ENCODE results near the gene PIGQ.
"Not testable (repeated sequence)": the region's sequence is repeated elsewhere in the genome, so short reads cannot be mapped to it uniquely, and the experiment has no call there.

Gene PIGQ

DNA sequence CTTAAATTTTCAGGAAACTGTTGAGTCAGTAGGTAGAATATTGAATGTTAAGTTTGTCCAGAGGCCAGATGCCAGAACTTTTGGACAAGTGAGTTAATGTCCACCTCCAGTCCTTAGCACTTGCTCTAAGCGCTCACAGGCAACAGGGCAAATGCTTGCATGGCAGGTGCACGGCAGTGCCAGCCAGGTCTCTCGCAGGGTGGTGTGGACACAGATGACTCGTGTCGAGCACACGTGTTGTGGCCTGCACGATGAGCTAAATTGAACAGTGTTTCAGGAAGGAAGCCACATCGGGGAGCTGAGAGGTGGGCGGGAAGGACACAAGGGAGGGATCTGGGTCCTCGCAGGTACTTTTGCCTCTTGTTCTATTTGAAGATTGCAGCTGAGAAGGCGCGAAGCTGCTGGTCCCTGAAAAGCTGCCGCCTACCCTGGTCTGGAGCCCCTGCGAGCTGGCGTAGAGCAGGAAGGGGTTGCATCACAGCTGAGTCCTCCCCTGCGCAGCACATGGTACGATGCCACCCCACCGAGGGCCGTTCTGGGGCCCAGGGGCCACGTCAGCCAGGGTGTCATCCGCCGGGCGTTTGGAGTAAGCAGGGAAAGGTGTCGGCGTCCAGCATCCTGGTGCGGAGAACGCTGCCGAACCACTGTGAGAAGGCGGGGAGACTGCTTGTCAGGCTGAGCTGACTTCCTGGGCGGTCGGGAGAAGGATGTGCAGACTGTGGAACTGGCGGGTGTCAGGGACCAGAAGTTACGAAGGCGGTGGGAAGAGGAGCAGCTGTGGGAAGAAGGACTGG lies 26.4 kb downstream of the PIGQ start:
- peak; percentile 61 for DNase-seq (ENCODE audit: low spot score)
- Histone ChIP-seq H3K36me3 (ENCODE audit: low read depth) (0 out of 2 replicates have a peak, but pooled peaks cover 3% of the 10 kb centered on the region), H3K27me3 (ENCODE audit: insufficient read depth, poor library complexity, severe bottlenecking) (no peaks in the 10 kb centered on the region), H3K4me3 (ENCODE audit: severe bottlenecking) (no peak overlapping the region), H3K4me1 (ENCODE audit: insufficient read depth, poor library complexity, severe bottlenecking) (peaks cover 27% of the 10 kb centered on the region), H3K9me3 (ENCODE audit: severe bottlenecking) (no peaks in the 10 kb centered on the region), H3K27ac (ENCODE audit: poor library complexity, severe bottlenecking) (no peak overlapping the region)
- no peak for TF ChIP-seq CTCF (IDR thresholded peaks at IDR 0.05; ENCODE audit: poor library complexity, severe bottlenecking)
- no peak for ATAC-seq (ENCODE audit: low read depth)

DNA sequence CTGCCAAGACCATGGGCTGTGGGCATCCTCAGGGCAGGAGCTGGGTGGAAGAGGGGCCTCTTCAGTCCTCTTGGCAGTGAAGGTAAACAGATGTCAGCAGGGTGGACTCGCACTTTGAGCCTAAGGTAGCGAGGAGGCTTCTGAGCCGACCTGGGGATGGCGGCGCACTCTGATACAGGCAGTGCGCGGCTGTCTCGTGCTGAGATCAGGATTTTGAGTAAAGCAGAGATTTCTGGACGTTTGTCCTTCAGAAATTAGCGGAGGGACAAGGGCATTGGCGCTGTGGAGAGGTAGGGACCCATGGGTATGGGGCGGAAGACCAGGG lies 26.9 kb downstream of the PIGQ start:
- ATAC-seq (ENCODE audit: low read depth) (no peak), DNase-seq (ENCODE audit: low spot score) (no peak)
- Histone ChIP-seq H3K36me3 (ENCODE audit: low read depth) (0 out of 2 replicates have a peak, but pooled peaks cover 3% of the 10 kb centered on the region), H3K27me3 (ENCODE audit: insufficient read depth, poor library complexity, severe bottlenecking) (no peaks in the 10 kb centered on the region), H3K4me1 (ENCODE audit: insufficient read depth, poor library complexity, severe bottlenecking) (peaks cover 25% of the 10 kb centered on the region), H3K4me3 (ENCODE audit: severe bottlenecking) (no peak overlapping the region), H3K27ac (ENCODE audit: poor library complexity, severe bottlenecking) (no peak overlapping the region), H3K9me3 (ENCODE audit: severe bottlenecking) (peaks cover 2% of the 10 kb centered on the region)
- TF ChIP-seq CTCF (IDR thresholded peaks at IDR 0.05; ENCODE audit: poor library complexity, severe bottlenecking), result no peak

DNA sequence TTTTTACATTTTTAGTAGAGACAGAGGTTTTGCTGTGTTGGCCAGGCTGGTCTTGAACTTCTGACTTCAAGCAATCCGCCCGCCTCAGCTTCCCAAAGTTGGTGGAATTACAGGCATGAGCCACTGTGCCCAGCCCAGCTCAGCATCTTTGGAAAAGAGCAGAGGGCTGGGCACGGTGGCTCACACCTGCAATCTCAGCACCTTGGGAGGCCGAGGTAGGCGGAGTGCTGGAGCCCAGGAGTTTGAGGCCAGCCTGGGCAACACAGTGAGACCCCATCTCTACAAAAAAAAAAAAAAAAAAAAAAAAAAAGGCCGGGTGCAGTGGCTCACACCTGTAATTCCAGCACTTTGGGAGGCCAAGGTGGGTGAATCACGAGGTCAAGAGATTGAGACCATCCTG lies 27.9 kb downstream of the PIGQ start:
- not testable (repeated sequence) for H3K36me3 ChIP-seq (ENCODE audit: low read depth); H3K9me3 ChIP-seq (ENCODE audit: severe bottlenecking); H3K27me3 ChIP-seq (ENCODE audit: insufficient read depth, poor library complexity, severe bottlenecking); DNase-seq (ENCODE audit: low spot score); H3K4me3 ChIP-seq (ENCODE audit: severe bottlenecking); ATAC-seq (ENCODE audit: low read depth); H3K27ac ChIP-seq (ENCODE audit: poor library complexity, severe bottlenecking)
- H3K4me1 ChIP-seq (ENCODE audit: insufficient read depth, poor library complexity, severe bottlenecking), result peaks cover 18% of the 10 kb centered on the region

DNA sequence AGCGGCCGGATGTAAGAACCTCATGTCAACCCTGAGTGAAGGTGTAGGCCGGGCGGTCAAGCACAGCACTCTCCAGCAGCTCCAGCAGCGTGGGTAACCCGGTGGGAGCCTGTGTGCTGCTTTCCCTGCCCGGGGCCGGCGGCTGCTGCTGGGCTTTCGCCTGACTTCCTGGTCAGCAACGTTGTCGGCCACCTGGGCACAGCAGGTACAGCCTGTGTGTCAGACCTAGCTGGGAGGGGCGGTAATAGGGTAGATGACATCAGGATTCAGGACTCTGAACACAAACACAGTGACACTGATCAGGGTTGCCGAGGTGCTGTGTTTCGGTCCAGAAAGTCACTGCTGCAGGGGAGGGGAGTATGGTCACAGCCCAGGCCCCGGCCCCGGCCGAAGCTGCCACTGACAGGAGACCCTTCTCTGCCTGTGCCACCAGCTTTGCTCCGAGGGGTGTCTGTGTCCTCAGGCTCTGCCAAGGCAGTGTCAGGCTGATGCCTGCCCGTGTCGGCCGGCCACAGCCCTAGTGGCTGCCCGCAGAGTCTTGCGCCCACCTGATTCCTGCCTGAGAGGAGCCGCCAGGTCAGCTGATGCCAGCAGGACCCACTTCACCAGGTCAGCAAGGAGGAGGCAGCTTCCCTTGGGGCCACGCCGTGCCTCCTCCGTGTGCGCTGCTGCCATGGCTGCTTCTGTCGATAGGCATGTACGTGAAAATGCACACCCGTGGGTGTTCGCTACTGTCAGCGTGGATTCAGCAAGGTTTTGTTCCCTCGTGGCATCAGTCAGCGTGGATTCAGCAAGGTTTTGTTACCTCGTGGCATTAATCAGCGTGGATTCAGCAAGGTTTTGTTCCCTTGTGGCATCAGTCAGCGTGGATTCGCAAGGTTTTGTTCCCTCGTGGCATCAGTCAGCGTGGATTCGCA lies 29.3 kb downstream of the PIGQ start:
- H3K27me3 ChIP-seq (ENCODE audit: insufficient read depth, poor library complexity, severe bottlenecking), result no peaks in the 10 kb centered on the region
- TF ChIP-seq CTCF (IDR thresholded peaks at IDR 0.05; ENCODE audit: poor library complexity, severe bottlenecking), result no peak
- H3K4me3 ChIP-seq (ENCODE audit: severe bottlenecking), result no peak overlapping the region
- H3K36me3 ChIP-seq (ENCODE audit: low read depth), result 0 out of 2 replicates have a peak, but pooled peaks cover 3% of the 10 kb centered on the region
- peaks cover 5% of the 10 kb centered on the region for H3K4me1 ChIP-seq (ENCODE audit: insufficient read depth, poor library complexity, severe bottlenecking)
- peak; percentile 57 for DNase-seq (ENCODE audit: low spot score)
- peaks cover 2% of the 10 kb centered on the region for H3K9me3 ChIP-seq (ENCODE audit: severe bottlenecking)
- H3K27ac ChIP-seq (ENCODE audit: poor library complexity, severe bottlenecking), result no peak overlapping the region
- no peak for ATAC-seq (ENCODE audit: low read depth)

DNA sequence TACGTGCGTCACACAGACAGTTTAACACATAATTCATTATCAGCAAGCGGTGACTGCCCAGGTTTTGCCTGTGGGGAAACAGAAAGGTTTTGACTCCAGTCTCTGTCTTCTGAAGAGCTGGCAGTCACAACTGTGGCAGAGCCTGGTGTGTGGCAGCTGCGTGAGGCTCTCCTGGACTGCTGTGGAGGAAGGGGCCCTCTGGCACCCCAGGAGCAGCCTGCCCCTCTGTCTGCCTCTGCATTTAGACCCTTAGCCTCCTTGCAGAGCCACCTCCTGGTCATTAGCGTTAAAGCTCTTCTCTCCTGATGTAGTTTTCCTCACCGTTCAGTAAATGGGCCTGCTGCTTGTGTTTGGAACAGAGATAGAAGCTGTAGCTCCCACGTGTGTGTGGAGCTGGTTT lies 31.0 kb downstream of the PIGQ start:
- no peak for DNase-seq (ENCODE audit: low spot score)

More for the DNA sequence above, 31.0 kb downstream of the PIGQ start:
- H3K27ac ChIP-seq (ENCODE audit: poor library complexity, severe bottlenecking), result no peak overlapping the region
- peak; percentile 44 for TF ChIP-seq CTCF (IDR thresholded peaks at IDR 0.05; ENCODE audit: poor library complexity, severe bottlenecking)
- H3K27me3 ChIP-seq (ENCODE audit: insufficient read depth, poor library complexity, severe bottlenecking), result no peaks in the 10 kb centered on the region
- H3K4me3 ChIP-seq (ENCODE audit: severe bottlenecking), result no peak overlapping the region
- peaks cover 2% of the 10 kb centered on the region for H3K9me3 ChIP-seq (ENCODE audit: severe bottlenecking)
- peaks cover 3% of the 10 kb centered on the region for H3K4me1 ChIP-seq (ENCODE audit: insufficient read depth, poor library complexity, severe bottlenecking)
- ATAC-seq (ENCODE audit: low read depth), result peak; percentile 48; the same call in 2 of the 3 replicates
- H3K36me3 ChIP-seq (ENCODE audit: low read depth), result 0 out of 2 replicates have a peak, but pooled peaks cover 3% of the 10 kb centered on the region
